Measurements from ENCODE around the gene CD52.

Gene CD52, protein sequence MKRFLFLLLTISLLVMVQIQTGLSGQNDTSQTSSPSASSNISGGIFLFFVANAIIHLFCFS

GRCh38 chr1:26317612-26318337 lies at the start of gene CD52:
TSS of gene CD52 (plus strand) at chr1:26317958. CDS start at chr1:26318018, 60 bp downstream.
- DNase-seq, result peak; percentile 77

GRCh38 chr1:26268290-26269197 lies 49.2 kb upstream of the CD52 start:
- DNase-seq, result no peak

DNA sequence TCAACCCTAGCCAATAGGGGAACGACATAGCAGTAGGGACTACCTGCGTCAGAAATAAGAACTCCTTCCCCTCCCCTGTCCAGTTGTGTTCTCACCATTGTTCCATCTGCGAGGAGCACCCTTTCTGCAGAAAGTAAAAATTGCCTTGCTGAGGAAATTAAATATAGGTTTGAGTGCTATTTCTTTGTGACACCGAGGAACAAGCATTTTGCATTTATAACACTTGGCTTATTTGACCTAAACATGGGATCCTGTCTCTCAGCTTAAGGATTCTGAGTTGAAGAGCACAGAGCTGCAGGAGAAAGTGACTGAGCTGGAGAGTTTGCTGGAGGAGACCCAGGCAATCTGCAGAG lies 48.6 kb upstream of the CD52 start:
- no peak for DNase-seq

DNA sequence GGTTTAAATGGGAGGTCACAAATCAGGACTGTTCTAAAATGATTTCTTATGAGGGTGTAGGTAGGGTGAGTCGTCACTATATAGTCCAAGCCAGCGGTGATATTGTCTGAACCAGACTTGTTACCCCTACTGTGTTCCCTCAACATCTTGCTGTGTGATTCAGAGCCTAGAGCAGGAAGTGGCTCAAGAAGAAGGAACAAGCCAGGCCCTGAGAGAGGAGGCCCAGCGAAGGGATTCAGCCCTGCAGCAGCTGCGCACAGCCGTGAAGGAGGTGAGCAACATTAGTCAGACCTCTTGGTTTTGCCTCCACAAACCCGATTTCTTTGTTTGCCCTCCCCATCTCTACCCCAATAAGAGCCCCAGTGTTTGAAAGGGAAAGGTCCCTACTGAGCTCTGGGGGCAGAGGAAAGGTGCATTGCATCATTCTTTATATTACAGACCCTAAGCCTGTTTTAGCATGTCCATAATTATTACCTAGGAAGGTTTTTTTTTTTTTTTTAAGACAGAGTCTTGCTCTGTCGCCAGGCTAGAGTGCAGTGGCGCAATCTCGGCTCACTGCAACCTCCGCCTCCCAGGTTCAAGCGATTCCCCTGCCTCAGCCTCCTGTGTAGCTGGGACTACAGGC lies 42.8 kb upstream of the CD52 start:
- DNase-seq, result peak; percentile 66

DNA sequence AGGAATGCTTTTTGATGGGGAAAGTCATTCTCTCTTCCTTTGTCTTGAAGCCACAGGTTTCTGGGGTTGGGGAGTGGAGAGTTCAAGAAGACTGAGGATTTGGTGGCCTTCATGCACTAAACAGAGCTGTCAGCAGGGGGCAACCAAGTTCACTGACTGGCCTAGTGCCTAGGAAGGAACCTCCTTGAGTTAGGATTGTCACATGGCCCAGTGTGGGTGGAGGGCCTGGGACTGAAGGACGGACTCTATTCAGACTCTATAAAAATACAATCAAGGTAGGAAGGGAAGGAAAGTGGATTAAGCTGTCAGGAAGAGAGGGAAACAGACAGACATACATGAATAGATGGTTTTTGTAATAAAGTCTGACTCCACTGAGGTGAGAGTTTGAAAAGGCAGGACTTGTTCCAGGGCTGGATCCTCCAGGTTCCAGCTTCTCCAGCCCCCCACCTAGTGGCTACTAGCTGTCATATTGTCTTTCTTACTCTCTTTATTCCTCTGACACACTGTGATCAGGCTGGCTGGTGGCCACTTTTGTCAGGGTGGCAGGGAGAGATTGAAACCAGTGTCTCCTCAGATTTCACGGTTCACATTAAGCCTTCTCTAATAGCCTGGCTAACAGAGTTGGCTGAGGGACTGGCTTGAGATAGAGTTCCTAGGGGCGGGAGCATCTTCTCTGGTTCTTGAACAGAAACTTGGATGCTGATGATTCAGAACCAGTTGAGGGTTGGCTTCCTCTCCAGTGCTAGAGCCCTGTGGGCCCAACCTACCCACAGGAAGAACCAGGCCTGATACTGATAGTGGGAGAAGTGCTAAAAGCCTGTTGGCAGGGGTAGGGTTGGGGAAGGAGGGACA lies 42.0 kb upstream of the CD52 start:
- peak; percentile 83 for DNase-seq

DNA sequence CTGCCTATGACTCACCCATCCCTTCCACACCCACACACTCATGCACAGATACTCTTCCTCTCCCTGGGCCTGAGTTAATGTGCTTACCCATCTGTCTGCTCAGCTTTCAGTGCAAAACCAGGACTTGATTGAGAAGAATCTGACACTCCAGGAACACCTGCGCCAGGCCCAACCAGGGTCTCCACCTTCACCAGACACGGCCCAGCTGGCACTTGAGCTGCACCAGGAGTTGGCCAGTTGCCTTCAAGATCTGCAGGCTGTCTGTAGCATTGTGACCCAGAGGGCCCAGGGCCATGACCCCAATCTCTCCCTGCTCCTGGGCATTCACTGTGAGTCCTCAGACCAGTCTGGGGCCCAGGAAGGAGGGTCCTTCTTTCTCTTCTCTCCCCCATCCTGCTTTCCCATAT lies 41.3 kb upstream of the CD52 start:
- no peak for DNase-seq

- no peak for DNase-seq
Measured at GRCh38 chr1:26277261-26277661, 40.5 kb upstream of the CD52 start.

GRCh38 chr1:26277719-26278118 lies 40.0 kb upstream of the CD52 start:
- DNase-seq, result no peak

DNA sequence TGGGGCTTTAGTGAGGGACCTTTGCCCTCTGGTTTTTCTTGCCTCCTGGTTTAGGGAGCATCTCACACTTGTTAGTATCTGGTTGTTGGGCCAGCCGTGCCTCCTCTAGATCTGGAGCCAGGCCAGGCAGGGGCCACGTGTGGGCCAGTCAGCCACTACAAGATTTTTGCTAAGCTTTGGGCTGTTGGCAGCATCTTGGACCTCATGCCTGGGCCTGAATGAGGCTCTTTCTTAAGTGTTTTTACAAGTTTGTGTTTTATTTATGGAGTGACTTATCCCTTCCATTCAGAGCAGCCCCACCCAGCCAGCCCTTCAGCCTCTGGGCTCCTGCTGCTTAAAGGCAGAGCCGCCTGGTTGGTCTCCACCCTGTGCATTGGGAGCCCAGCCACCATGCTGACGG lies 39.5 kb upstream of the CD52 start:
- no peak for DNase-seq

DNA sequence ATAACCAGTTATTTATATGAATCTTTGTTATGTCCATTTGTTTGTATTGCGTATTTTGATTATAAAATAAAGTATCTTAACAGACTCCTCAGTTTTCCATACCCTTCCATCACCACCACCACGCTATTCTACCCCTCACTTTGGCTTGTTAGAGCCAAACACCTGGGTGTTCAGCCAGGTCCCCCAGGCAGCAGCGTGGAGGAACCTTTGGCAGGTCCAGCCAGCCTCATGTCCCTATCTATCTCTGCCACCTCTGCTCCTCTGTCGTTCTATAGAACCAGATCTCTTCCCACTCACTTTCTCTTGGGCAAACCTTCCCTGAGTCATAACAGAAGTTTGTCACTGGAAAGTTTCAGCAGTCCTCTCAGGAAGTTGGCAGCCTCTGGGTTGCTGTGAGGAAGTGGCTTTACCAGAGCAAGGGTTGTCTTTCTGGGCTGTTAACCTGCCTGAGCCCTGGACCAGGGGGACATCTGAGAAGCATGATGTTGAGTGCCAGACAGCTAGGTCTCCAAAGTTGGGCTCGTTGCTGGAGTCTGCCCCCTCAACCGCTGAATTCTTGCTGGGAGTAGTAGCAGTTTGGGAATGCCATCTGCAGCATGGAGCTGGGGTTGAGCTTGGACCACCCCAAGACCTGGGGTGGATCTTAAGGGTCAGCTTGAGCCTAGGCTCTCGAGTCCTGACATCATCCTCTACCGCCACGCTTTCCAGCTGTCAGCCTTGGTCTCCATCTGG lies 38.9 kb upstream of the CD52 start:
- peak; percentile 65 for DNase-seq

GRCh38 chr1:26279456-26280332 lies 38.1 kb upstream of the CD52 start, which contains the start of gene SH3BGRL3:
TSS of gene SH3BGRL3 (plus strand) at chr1:26280086. CDS start at chr1:26280156, 70 bp downstream.
- DNase-seq, result peak; percentile 85

- no peak for DNase-seq
Measured at GRCh38 chr1:26280333-26281042, 37.3 kb upstream of the CD52 start.

DNA sequence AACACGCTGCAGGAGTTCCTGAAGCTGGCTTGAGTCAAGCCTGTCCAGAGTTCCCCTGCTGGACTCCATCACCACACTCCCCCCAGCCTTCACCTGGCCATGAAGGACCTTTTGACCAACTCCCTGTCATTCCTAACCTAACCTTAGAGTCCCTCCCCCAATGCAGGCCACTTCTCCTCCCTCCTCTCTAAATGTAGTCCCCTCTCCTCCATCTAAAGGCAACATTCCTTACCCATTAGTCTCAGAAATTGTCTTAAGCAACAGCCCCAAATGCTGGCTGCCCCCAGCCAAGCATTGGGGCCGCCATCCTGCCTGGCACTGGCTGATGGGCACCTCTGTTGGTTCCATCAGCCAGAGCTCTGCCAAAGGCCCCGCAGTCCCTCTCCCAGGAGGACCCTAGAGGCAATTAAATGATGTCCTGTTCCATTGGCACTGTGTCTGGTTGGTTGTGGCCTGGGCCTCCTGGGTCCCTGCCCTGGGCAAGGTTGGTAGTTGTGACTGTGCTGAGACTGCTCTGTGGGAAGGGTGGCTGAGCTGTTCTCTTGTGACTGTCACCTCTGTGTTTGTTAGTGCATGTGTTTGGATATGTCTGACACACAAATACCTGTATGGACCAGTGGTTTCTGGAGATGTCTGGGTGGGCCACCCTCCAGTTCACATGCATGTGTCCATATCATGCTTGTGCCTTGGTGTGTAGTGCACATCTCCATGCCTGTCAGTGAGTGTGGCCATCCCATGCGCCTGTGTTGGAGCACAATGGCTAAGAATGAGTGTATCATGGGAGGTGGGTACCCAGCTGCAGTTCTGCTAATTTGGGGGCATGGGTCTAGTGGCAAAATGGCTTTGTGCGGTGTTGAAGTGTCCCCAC lies 36.4 kb upstream of the CD52 start:
- DNase-seq, result no peak

- DNase-seq, result no peak
Measured at GRCh38 chr1:26281971-26282370, 35.8 kb upstream of the CD52 start.

- no peak for DNase-seq
Measured at GRCh38 chr1:26282401-26282918, 35.3 kb upstream of the CD52 start.

DNA sequence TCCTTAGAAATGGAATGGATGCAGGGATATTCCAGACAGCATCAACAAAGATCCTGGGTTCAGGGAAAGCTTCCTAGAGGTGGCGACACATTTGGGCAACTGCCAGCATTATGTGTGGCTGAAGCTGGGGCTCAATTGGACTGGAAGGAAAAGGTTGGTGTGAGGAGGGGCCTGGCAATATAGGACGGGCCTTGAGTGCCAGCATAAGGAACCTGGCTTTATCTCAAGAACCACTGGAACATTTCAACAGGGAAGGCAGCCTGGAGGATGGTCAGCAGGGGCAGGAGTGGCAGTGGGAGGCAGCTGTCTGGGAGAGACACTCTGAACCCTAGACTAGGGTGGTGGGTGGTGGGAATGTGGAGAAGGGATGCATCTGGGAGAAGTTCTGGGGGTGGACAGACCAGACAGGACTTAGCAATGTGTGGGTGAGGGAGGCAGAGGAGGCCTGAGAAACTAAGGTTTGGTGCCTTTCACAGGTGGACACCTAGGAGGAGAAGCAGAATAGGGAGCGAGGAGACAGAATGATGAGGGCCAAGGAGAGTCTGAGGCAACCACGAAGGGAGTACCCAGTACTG lies 34.4 kb upstream of the CD52 start:
- DNase-seq, result no peak

- no peak for DNase-seq
Measured at GRCh38 chr1:26283871-26284596, 33.7 kb upstream of the CD52 start.

Data from CD4-positive, alpha-beta T cell treated with Interleukin-15 for 1 hour (primary cell).